Ectodermal cell (in vitro differentiated cells): ENCODE measurements around the gene ATP2A2.

Source experiments
- H3K27ac ChIP-seq: 2 replicates; pipeline ENCODE4 v1.7.0; 2013; ENCODE audit warnings: mild to moderate bottlenecking, low read depth, low read length; ENCODE audit not compliant: insufficient read depth, poor library complexity, severe bottlenecking
- H3K27me3 ChIP-seq: 2 replicates; pipeline ENCODE4 v1.7.0; 2013; ENCODE audit warnings: mild to moderate bottlenecking, low read length; ENCODE audit not compliant: insufficient read depth, control insufficient read depth, poor library complexity, severe bottlenecking
- H3K36me3 ChIP-seq: one replicate; pipeline ENCODE4 v1.7.0; 2013; ENCODE audit warnings: low read length; ENCODE audit not compliant: control insufficient read depth, insufficient read depth
- H3K4me1 ChIP-seq: one replicate; pipeline ENCODE4 v1.7.0; 2013; ENCODE audit warnings: low read length; ENCODE audit not compliant: control insufficient read depth, insufficient read depth
- H3K4me3 ChIP-seq: 2 replicates; pipeline ENCODE4 v1.7.0; 2013; ENCODE audit warnings: low read depth, low read length, control low read depth; ENCODE audit not compliant: insufficient read depth
- H3K9me3 ChIP-seq: 2 replicates; pipeline ENCODE4 v1.7.0; 2013; ENCODE audit warnings: mild to moderate bottlenecking, low read length, moderate library complexity; ENCODE audit not compliant: control insufficient read depth
- WGBS, 2 experiments: methylation state at CpG; one replicate each; pipeline ENCODE4 v1.1.7; 2013; ENCODE audit warnings: missing lambda C conversion rate in 2 of 2; 5-methylcytosine and 5-hydroxymethylcytosine counted together

ATP2A2 gene

GRCh38 chr12:110340706-110341105, 59.7 kb downstream of the ATP2A2 start:
- H3K27ac ChIP-seq, result no peak overlapping the region
- H3K36me3 ChIP-seq, result peaks cover 91% of the 10 kb centered on the region
- H3K4me3 ChIP-seq, result no peak overlapping the region
- no peaks in the 10 kb centered on the region for H3K27me3 ChIP-seq
- H3K9me3 ChIP-seq, result no peaks in the 10 kb centered on the region
- no peaks in the 10 kb centered on the region for H3K4me1 ChIP-seq
- WGBS, 2 experiments, result 96 to 97% methylated on average over 18 of the region's 18 CpGs

GRCh38 chr12:110342157-110342556, 61.1 kb downstream of the ATP2A2 start:
- no peaks in the 10 kb centered on the region for H3K4me1 ChIP-seq
- no peak overlapping the region for H3K27ac ChIP-seq
- H3K4me3 ChIP-seq, result no peak overlapping the region
- WGBS, 2 experiments, result 96 to 98% methylated on average over 15 of the region's 15 CpGs
- no peaks in the 10 kb centered on the region for H3K27me3 ChIP-seq
- no peaks in the 10 kb centered on the region for H3K9me3 ChIP-seq
- peaks cover 83% of the 10 kb centered on the region for H3K36me3 ChIP-seq

- 92 to 96% methylated on average over 4 to 5 of the region's 5 CpGs for WGBS, 2 experiments
- no peaks in the 10 kb centered on the region for H3K9me3 ChIP-seq
- H3K36me3 ChIP-seq, result peaks cover 83% of the 10 kb centered on the region
- no peak overlapping the region for H3K4me3 ChIP-seq
- H3K27me3 ChIP-seq, result no peaks in the 10 kb centered on the region
- no peaks in the 10 kb centered on the region for H3K4me1 ChIP-seq
- no peak overlapping the region for H3K27ac ChIP-seq
Observed at GRCh38 chr12:110343114-110343513, 62.1 kb downstream of the ATP2A2 start.

- peaks cover 81% of the 10 kb centered on the region for H3K36me3 ChIP-seq
- H3K4me1 ChIP-seq, result no peaks in the 10 kb centered on the region
- 95 to 96% methylated on average over 9 of the region's 9 CpGs for WGBS, 2 experiments
- no peak overlapping the region for H3K27ac ChIP-seq
- no peaks in the 10 kb centered on the region for H3K9me3 ChIP-seq
- no peaks in the 10 kb centered on the region for H3K27me3 ChIP-seq
- H3K4me3 ChIP-seq, result no peak overlapping the region
Observed at GRCh38 chr12:110343736-110344555, 62.9 kb downstream of the ATP2A2 start.

- Histone ChIP-seq H3K36me3 (peaks cover 74% of the 10 kb centered on the region), H3K4me3 (no peak overlapping the region), H3K4me1 (no peaks in the 10 kb centered on the region), H3K27me3 (no peaks in the 10 kb centered on the region), H3K27ac (no peak overlapping the region), H3K9me3 (no peaks in the 10 kb centered on the region)
- WGBS, 2 experiments, result 95% methylated on average over 11 of the region's 11 CpGs
Observed at GRCh38 chr12:110344657-110345056, 63.6 kb downstream of the ATP2A2 start.

- H3K4me3 ChIP-seq, result no peak overlapping the region
- H3K9me3 ChIP-seq, result no peaks in the 10 kb centered on the region
- H3K27me3 ChIP-seq, result no peaks in the 10 kb centered on the region
- 91 to 92% methylated on average over 11 of the region's 11 CpGs for WGBS, 2 experiments
- H3K27ac ChIP-seq, result no peak overlapping the region
- no peaks in the 10 kb centered on the region for H3K4me1 ChIP-seq
- peaks cover 69% of the 10 kb centered on the region for H3K36me3 ChIP-seq
Observed at GRCh38 chr12:110345176-110345661, 64.2 kb downstream of the ATP2A2 start.

GRCh38 chr12:110345963-110346362, 64.9 kb downstream of the ATP2A2 start:
- Histone ChIP-seq H3K9me3 (no peaks in the 10 kb centered on the region), H3K27ac (no peak overlapping the region), H3K4me3 (no peak overlapping the region), H3K36me3 (peaks cover 64% of the 10 kb centered on the region), H3K4me1 (no peaks in the 10 kb centered on the region), H3K27me3 (no peaks in the 10 kb centered on the region)
- WGBS, 2 experiments, result 92 to 95% methylated on average over 12 of the region's 12 CpGs

GRCh38 chr12:110347767-110348166, 66.7 kb downstream of the ATP2A2 start:
- Histone ChIP-seq H3K4me1 (no peaks in the 10 kb centered on the region), H3K27me3 (no peaks in the 10 kb centered on the region), H3K9me3 (no peaks in the 10 kb centered on the region), H3K27ac (no peak overlapping the region), H3K4me3 (no peak overlapping the region), H3K36me3 (peaks cover 46% of the 10 kb centered on the region)
- WGBS, 2 experiments, result 96% methylated on average over 8 of the region's 8 CpGs

- no peak overlapping the region for H3K27ac ChIP-seq
- H3K27me3 ChIP-seq, result no peaks in the 10 kb centered on the region
- peaks cover 39% of the 10 kb centered on the region for H3K36me3 ChIP-seq
- H3K9me3 ChIP-seq, result no peaks in the 10 kb centered on the region
- H3K4me1 ChIP-seq, result no peaks in the 10 kb centered on the region
- 95 to 97% methylated on average over 7 of the region's 7 CpGs for WGBS, 2 experiments
- no peak overlapping the region for H3K4me3 ChIP-seq
Observed at GRCh38 chr12:110348431-110349059, 67.5 kb downstream of the ATP2A2 start.

GRCh38 chr12:110349096-110349495, 68.0 kb downstream of the ATP2A2 start:
- Histone ChIP-seq H3K9me3 (no peaks in the 10 kb centered on the region), H3K36me3 (peaks cover 37% of the 10 kb centered on the region)
- 95 to 99% methylated on average over 4 of the region's 4 CpGs for WGBS, 2 experiments

More at GRCh38 chr12:110349096-110349495, 68.0 kb downstream of the ATP2A2 start:
- Histone ChIP-seq H3K4me1 (no peaks in the 10 kb centered on the region), H3K4me3 (no peak overlapping the region), H3K27ac (no peak overlapping the region), H3K27me3 (no peaks in the 10 kb centered on the region)
